Measurements from ENCODE around the gene GARIN6.
"Not testable (repeated sequence)": the region's sequence is repeated elsewhere in the genome, so short reads cannot be mapped to it uniquely, and the experiment has no call there.

Gene GARIN6

GRCh38 chr12:99647453-99647852 is at the start of gene GARIN6:
TSS of gene GARIN6 (plus strand) at chr12:99647753. CDS start at chr12:99648175, 422 bp downstream.
- no peak for DNase-seq

DNA sequence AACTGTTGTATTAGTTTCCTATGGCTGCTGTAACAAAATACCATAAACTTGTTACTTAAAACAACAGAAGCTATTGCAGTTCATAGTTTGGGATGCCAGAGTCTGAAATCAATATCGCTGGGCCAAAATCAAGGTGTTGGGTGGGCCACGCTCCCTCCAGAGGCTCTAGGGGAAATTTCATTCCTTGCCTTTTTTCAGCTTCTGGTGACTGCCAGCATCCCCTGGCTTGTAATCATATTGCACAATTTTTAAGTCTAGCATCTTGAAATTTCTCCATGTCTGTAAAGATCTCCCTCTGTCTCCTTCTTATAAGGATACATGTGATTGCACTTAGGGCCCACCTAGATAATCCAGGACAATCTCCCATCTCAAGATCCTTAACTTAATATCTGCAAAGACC is 48.8 kb upstream of the GARIN6 start:
- DNase-seq, result no peak

- peak; percentile 47 for DNase-seq
Measured at GRCh38 chr12:99600388-99600787, 47.2 kb upstream of the GARIN6 start.

GRCh38 chr12:99609455-99610181 is 37.9 kb upstream of the GARIN6 start:
- no peak for DNase-seq

- no peak for DNase-seq
Measured at GRCh38 chr12:99611117-99611516, 36.4 kb upstream of the GARIN6 start.

GRCh38 chr12:99611599-99611998 is 36.0 kb upstream of the GARIN6 start:
- DNase-seq, result no peak

DNA sequence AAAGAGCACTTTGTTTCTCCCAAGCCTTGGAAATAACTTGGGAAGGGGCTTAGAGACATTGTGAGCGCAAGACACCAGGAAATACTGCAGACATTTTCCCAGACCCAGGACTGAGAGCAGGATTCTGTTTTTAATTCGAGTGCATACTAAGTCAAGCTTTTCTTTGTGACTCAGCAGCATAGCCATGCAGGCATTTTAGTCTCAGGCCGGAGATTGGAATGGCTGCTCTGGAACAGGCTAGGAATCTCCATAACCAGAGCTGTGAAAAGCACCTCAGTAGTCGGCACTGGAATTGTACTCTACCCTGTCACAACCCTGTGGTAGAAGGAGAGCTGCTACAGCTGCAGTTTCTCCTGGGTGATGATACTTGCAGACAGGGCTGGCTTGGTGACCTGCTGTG is 28.9 kb upstream of the GARIN6 start:
- no peak for DNase-seq

DNA sequence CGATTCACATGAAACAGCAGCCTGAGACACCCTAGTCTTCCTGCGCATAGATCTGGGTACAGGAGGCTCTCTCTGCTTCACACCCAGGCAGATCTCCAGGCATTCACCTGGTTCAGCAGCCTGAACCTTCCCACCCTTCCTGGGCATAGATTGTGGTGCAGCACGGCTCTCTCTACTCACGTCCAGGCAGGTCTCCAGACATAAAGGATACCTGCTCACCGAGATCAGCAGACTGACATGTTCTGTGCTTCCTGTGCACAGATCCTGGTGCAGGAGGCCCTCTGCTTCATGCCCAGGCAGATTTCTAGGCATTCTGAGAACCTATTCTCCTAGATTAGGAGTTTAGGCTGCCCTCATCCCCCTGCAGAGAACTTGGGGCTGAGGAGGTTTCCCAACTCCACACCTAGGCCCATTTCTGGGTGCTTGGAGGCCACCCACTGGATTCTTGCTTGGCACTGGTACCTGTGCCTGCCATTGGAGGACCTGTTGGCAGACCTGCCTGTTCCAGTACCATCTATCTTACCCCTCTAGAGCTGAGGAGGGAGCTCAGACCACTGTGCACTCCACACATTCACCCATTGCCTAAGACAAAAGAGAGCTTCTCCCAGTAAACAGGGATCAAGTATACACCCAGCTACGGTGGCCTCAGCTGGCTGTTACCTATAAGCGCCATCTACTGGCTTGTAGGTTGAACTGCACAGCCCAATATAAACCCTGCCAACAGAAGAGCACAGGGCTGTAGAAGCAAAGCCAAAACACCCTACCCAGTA is 28.0 kb upstream of the GARIN6 start:
- DNase-seq, result no peak

DNA sequence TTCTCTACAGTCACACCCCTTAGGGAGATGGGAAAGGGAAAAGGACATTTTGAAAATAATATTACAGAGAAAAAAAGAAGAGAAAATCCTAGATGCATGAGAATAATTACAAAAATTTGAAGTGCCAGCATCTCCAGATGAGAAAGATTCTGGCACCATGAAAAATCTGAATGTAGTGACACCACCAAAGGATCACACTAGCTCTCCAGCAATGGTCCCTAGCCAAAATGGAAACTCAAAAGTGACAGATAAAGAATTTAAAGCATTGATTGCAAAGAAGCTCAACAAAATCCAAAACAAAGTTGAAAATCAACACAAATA is 27.4 kb upstream of the GARIN6 start:
- no peak for DNase-seq

GRCh38 chr12:99624591-99624990 is 23.0 kb upstream of the GARIN6 start:
- not testable (repeated sequence) for DNase-seq

GRCh38 chr12:99627459-99627858 is 20.1 kb upstream of the GARIN6 start:
- DNase-seq, result no peak

GRCh38 chr12:99644629-99645028 is 2.9 kb upstream of the GARIN6 start:
- no peak for DNase-seq

- DNase-seq, result no peak
Measured at GRCh38 chr12:99648183-99648582, 630 bp downstream of the GARIN6 start.

GRCh38 chr12:99649551-99649950 is 2.0 kb downstream of the GARIN6 start:
- no peak for DNase-seq

DNA sequence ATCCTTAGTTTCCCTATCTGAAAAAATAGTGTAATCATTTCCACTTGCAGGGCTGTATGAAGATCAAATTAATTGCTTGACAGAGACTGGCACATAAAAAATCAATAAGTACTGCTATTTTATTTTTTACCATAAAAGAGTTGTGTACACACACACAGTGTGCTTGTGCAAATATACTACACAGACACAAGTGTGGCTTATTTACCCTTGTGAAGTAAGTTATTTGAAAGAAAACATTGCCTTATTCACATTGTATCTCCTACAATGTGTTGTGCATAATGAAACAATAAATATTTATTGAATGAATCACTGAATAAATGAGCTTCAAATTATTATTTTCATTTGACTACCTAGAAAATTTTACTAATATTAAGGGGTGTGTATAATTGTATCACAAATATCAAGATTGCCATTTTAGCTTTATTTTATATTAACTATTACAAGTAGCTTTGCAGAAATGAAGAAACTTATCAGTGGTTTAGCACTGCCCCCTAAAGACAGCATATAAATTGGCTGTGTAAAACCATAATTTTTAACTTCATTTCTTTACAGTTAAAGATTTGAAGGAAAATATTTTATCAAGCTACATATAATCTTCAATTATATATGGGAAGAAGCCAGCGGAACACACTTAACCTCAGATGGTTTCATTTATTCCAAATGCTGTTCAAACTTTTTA is 11.3 kb downstream of the GARIN6 start:
- DNase-seq, result peak; percentile 23

GRCh38 chr12:99670635-99671034 is 23.1 kb downstream of the GARIN6 start:
- no peak for DNase-seq

- DNase-seq, result no peak
Measured at GRCh38 chr12:99680276-99680675, 32.7 kb downstream of the GARIN6 start.

DNA sequence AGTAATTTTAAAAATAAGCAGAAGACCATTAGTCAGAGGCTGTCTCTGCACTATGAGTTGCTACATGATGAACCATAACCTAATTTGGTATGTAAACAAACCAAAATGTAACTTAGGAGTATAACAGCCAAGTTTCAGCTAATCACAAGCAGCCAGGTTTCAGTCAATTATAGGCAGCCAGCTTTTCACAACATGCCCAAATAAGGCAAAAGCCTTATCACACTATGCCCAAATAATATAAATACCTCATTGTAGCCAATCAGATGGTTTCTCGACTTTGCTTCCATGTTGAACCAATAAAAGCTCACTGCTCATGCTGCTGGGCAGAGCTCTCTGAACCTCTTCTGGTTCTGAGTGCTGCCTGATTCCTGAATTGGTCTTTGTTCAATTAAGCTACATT is 38.6 kb downstream of the GARIN6 start:
- DNase-seq, result no peak

- no peak for DNase-seq
Measured at GRCh38 chr12:99695050-99695449, 47.5 kb downstream of the GARIN6 start.
